Measurements from ENCODE around the gene CBX3.
A peak's percentile ranks its signal among the peaks of the same experiment; 100 is the strongest.

Gene CBX3

DNA sequence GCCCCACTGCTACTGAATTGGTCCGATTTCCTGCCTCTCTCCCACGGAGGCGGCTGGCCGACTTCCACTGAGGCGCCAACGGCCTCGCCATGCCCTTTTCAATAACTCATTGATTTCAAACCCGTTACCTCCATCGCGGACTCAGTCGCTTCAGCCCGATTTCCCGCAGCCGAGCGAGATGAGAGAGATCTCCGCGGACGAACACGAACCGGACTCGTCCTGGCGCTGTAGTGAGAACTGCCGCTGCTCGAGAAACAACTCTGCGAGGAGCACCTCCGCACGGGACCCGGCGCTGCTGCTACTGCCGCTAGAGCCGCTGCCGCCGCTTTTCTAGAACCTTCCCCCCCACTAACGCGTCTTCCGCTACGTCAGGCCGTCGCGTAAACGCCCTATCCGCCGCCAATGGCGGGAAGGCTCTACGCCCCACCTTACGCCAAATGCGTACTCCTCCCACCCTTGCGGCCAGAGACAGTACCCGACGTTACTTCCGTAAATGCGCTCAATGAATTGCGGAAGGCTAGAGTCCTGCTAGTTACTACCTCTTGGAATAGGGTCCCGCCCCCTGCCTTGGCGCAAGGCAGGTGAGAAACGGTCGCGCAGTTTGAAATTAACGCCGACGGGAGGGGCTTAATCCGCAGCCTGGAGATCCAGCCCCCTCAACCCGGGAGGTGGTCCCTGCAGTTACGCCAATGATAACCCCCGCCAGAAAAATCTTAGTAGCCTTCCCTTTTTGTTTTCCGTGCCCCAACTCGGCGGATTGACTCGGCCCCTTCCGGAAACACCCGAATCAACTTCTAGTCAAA, 900 bp upstream of the CBX3 start, which contains the start of gene HNRNPA2B1:
TSS of gene HNRNPA2B1 (minus strand) at position 303 of the 803 bp plus-strand sequence. CDS start at position 134, 169 bp downstream.
- TF ChIP-seq, protein P1, sequence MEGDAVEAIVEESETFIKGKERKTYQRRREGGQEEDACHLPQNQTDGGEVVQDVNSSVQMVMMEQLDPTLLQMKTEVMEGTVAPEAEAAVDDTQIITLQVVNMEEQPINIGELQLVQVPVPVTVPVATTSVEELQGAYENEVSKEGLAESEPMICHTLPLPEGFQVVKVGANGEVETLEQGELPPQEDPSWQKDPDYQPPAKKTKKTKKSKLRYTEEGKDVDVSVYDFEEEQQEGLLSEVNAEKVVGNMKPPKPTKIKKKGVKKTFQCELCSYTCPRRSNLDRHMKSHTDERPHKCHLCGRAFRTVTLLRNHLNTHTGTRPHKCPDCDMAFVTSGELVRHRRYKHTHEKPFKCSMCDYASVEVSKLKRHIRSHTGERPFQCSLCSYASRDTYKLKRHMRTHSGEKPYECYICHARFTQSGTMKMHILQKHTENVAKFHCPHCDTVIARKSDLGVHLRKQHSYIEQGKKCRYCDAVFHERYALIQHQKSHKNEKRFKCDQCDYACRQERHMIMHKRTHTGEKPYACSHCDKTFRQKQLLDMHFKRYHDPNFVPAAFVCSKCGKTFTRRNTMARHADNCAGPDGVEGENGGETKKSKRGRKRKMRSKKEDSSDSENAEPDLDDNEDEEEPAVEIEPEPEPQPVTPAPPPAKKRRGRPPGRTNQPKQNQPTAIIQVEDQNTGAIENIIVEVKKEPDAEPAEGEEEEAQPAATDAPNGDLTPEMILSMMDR (IDR thresholded peaks at IDR 0.05) = peak in 1 of 2 experiments; percentile 31
- peak; percentile 98 for DNase-seq
- intact Hi-C loops (cut with DNase I; ENCODE audit: low total_unique reads) = loop anchor here (5.0 to 10.0 kb wide), 3 partner anchors 343 to 962 kb away; no protein-coding TSS in a partner anchor

DNA sequence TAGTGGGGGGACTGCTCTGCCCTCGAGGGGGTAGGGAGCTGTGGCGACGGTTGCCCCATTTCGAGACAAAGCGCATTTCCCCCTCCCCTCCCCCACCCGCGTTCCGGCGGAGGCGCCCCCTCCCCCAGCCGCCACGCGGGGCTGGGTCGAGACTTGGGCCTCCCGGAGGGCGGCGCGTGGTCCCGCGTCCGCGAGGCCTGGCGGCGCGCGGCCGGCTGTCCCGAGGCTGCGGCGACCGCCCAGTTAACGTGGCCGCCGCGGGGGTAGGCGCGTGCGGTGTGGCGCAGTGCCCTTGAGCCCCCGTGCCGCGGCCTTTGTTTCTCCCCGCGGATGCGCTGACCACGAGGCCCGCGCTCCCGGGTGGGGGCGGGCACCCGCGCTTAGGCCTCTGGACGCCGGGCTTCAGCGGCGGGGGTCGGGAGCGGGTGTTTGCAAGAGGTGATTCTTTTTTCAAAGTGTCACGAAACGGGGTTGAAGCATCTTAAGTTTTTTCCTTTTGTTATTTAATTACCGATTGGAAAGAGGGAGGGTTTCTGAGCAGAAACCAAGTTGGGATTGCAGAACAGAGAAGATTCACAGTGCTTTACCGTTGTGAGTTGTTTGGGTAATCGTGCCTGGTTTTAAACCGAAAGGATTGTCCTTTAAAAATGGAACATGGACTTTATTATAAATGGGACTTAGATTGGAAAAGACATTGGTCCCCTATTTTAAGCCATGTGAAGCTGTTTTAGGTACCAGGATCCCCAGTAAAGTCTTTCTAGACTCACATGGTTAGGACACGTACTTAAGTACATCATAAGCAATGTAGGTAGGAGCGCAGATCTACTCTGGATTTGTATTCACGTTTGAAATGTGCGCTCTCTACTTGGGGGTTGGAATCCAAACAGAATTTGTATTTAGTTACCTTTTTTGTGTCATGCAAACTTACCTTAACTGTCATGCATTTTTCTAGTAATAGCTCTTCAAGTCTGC, 760 bp downstream of the CBX3 start:
- intact Hi-C loops (cut with DNase I; ENCODE audit: low total_unique reads) = loop anchor here (5.0 to 10.0 kb wide), 3 partner anchors 345 to 960 kb away; no protein-coding TSS in a partner anchor
- TF ChIP-seq, protein P1 (IDR thresholded peaks at IDR 0.05) = no peak

More for the DNA sequence above, 900 bp upstream of the CBX3 start, which contains the start of gene HNRNPA2B1:
- Histone ChIP-seq H3K27ac (peak within 1 kb of the TSS; percentile 99), H3K27me3 (no peaks in the 10 kb centered on the region), H3K4me1 (peaks cover 0 to 50% (median 34%) of the 10 kb centered on the region in 4 donors), H3K36me3 (peaks cover 19 to 21% (median 20%) of the 10 kb centered on the region in 3 donors), H3K4me3 (peak within 1 kb of the TSS; percentile 74 to 91), H3K9me3 (no peaks in the 10 kb centered on the region)

DNA sequence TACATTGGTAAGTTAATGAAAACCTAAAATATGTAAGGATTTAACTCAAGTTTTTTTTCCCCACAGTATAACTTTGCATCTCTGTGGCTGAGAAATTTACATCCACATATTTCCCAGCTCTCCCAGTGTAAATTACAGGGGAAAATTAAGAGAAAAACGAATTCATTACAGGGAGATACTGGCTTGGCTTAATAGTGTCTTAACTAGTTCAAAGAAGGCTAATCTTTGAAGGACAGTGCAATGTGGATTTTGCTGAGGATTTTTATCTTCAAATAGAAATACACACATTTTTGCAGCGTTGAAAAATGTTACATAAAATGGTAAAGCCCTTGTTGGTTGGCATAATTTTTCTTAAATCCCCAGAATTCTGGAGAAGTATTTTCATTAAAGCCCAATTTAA, 1.5 kb downstream of the CBX3 start:
- intact Hi-C loops (cut with DNase I; ENCODE audit: low total_unique reads) = loop anchor here (5.0 to 10.0 kb wide), 3 partner anchors 346 to 959 kb away; no protein-coding TSS in a partner anchor
- Histone ChIP-seq H3K27me3 (no peaks in the 10 kb centered on the region), H3K4me1 (peaks cover 0 to 30% (median 17%) of the 10 kb centered on the region in 4 donors), H3K36me3 (peaks cover 16 to 23% (median 17%) of the 10 kb centered on the region in 3 donors), H3K27ac (peak overlapping the region; percentile 99), H3K4me3 (peak overlapping the region; percentile 74 to 91), H3K9me3 (no peaks in the 10 kb centered on the region)
- no peak for DNase-seq
- TF ChIP-seq, protein P1 (IDR thresholded peaks at IDR 0.05) = no peak

More for the DNA sequence above, 760 bp downstream of the CBX3 start:
- H3K36me3 ChIP-seq = peaks cover 13 to 19% (median 16%) of the 10 kb centered on the region in 3 donors
- peak overlapping the region; percentile 99 for H3K27ac ChIP-seq
- peak in 1 of 2 donors; percentile 56 for DNase-seq
- no peaks in the 10 kb centered on the region for H3K9me3 ChIP-seq
- peaks cover 0 to 36% (median 18%) of the 10 kb centered on the region in 4 donors for H3K4me1 ChIP-seq
- no peaks in the 10 kb centered on the region for H3K27me3 ChIP-seq
- H3K4me3 ChIP-seq = peak overlapping the region; percentile 74 to 91

DNA sequence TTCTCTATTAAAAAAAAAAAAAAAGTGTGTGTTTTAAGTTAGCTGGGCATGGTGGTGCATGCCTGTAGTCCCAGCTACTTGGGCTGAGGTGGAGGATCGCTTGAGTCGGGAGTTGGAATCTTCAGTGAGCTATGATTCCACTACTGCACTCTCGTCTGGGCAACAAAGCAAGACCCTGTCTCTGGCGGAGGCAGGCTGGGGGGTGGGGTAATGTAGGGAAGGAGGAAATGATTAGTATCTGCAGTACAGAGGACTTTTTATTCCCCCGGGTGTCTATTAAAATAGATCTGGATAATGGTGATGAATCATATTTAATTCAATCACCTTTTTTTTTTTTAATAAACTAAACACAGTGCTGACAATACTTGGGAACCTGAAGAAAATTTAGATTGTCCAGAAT, 6.5 kb downstream of the CBX3 start:
- Histone ChIP-seq H3K27ac (no peak overlapping the region), H3K36me3 (peaks cover 56 to 65% (median 62%) of the 10 kb centered on the region in 3 donors), H3K9me3 (no peaks in the 10 kb centered on the region), H3K4me3 (no peak overlapping the region), H3K4me1 (peaks cover 0 to 29% (median 16%) of the 10 kb centered on the region in 4 donors), H3K27me3 (no peaks in the 10 kb centered on the region)
- TF ChIP-seq, protein P1 (IDR thresholded peaks at IDR 0.05) = no peak
- intact Hi-C loops (cut with DNase I; ENCODE audit: low total_unique reads) = loop anchor here (10.0 kb wide), 1 partner anchor 647 kb away; no protein-coding TSS in a partner anchor
- no peak for DNase-seq

Data from tibial artery (tissue), 4 donors.